GM19324 (cell line): ENCODE data around the gene TEKT3.

Experiments
- ATAC-seq: cut with Tn5 transposase; IDR thresholded peaks from one replicate; pipeline ENCODE4 v1.9.1; 2021; ENCODE audit warnings: mild to moderate bottlenecking, moderate library complexity; ENCODE audit not compliant: unreplicated experiment, low FRiP score

Gene TEKT3

DNA sequence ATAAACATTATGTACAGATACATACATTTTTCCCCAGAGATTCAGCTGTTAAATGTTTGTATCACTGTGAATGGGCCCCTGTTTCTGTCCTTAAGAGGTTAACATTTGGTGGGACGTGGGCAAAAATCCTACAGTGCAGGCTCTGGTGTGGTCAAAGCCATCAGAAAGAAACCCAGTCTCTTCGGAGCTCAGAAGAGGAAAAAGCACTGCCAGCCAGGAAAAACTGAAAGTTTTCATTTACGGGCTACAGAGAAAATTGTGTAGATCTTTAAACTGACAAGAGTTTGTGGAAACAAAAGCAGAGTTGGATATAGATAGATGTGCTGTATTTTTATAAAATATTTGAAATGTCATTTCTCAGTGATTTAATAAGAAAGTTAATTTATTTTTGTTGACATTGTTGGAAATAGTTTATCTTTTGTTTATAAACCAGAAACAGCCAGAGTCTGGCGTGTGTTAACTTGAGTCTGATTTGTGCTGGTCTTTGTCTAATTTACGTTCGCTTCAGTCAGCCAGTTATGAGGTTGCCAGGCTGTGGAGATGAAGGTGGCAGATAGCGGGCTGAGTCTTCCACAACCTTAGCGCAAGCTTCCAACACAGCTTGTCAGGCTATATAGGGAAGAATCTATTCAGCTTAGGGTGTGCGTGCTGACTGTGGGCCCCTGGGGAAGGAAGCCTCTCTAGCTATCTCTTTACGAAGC is 9.5 kb upstream of the TEKT3 start:
- ATAC-seq, result no peak

DNA sequence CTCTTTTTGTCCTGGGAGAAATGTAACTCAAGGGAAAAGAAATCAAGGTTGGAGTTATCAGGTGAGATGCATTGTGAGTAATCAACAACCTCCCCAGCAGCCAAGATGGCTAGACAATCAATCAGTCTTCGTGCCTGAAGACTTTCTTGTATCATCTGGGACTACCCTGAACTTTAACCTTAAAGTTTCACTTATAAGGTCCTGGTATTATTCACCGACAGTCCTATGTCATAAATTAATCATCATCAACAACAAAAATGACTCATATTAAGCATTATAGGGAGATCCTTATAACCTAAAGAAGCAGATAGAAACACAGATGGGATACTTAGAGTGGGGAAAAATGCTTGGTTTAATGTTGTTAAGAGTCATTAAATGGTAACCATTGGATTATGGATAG is 7.7 kb upstream of the TEKT3 start:
- ATAC-seq, result no peak

DNA sequence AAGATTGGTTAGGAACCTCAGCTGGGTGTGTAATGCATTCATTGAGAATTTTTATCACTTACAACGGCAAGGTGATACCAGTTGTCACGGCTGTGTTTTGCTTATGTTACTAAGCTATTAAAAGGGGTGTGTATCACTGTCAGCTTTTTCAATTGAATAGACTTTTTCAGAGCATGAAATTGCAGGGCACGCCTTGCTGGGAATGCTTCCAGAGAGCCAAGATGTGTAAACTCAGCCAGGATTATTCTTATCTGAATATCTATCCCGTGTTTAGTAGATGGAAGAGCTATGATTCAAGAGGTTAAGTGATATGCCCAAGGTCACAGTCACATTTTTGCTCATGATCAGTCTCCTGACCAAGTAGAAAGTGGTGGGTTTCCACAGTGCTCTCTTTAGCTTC is 6.6 kb upstream of the TEKT3 start:
- ATAC-seq, result no peak

DNA sequence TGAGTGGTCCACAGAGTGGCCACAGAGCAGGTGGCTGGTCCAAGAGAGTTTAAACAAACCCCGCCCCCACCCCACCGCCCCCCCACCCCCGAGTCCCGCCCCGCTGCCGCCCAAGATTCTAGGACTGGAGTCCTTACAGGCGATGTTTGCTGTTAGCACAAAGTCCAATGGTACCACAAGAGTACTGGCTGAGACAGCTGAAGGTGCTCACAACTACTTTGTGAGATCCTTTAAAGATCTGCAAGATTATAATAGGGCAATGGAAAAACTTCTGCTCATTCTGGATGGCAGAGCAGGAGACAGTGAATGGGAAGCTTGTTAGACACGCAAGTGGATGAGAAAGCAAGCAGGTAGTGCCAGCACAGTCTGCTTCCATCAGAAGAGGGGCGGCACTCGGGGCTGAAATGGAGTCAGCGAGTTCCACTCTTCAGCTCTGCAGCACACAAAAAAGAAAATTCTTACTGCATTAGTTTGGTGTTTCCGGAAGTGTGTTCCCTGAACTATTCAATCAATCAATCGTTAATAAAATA is 4.7 kb upstream of the TEKT3 start:
- no peak for ATAC-seq

DNA sequence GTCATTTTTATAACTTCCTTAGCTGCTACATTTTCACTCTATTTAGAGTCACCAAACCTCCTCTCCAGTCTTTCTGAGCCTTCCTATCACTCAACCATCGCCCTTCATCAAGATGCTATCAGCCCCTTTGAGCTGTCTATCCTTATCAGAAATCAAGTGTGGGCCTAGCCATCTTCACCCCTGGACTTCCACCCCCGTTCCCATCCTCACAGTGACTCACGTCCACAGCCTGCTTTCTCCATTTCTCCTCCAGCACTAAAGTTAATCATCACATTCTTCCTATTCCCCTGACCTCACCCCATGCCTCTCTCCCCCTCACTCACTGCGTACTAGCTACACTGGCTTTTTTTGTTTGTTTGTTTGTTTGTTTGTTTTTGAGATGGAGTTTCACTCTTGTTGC is 2.4 kb upstream of the TEKT3 start:
- ATAC-seq, result no peak

DNA sequence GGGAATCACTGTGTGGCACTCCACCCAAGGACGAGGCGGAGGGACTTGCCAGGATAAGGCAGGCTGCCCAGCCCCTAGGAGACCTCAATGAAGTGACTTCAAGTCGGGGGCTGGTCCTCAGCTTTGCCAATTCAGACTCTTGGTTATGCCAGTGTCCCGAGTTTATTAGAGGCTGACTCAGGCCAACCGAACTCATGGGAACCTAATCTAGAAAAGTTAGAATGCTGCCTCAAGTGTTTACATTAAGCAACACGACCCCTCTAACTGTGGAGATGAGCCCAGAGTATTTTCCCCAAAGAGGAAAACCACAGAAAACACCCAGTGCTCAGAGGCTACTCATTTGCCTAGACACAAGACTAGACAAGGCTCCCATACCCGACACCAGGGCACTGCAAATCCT is 1.1 kb upstream of the TEKT3 start:
- ATAC-seq, result no peak

DNA sequence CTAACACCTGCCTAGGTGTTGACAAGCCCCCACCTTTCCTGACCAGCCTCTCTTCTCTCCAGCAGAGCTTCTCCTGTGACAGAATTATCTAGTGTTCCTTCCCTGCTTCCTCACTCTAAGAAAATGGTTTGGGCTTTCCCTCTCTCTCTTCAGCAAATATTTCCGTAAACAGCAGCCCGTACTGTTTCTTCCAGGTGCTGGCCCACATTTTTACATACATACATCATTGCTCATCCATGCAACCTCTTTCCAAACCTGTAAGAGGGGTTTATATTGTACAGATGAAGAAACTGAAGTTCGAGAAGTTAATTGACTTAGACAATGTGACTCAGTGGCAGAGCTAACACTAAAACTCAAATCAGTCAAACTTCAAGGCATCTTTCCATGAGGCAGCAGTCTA is 569 bp upstream of the TEKT3 start:
- ATAC-seq, result no peak

DNA sequence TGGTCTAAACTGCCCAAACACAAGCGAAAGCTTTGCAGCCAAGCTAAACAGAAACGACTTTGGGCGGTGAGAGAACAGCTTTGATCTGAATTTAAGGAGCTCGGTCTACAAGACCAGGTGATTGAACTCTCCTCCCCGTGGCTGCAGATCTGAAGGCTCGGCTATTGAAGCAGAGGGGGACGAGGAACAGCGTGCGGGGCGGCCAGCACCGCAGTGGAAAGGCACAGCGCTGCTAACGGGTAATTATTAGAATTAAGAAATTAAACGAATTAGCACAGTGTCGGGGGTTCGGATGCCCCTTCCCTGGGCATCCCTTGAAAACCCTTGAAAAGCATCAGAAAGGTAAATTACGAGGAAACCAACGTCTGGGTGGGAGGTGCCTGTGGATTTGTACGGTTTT is 431 bp downstream of the TEKT3 start:
- ATAC-seq, result no peak

DNA sequence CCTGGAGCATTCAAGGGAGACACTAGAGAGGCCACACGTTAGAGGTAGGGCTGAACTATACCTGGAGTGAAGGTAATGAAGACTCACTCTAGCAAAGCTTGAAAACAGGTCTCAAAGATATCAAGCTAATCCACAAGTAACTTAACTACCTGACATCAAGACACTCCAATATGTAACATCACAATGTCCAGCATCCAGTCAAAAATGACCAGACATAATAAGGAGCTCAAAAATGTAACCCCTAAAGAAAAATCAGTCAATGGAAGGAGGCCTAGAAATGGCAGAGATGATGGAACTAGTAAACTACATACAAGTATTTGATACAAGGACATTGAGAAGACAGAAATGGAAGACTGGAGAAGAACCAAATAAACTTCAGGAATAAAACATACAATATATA is 6.0 kb downstream of the TEKT3 start:
- no peak for ATAC-seq

DNA sequence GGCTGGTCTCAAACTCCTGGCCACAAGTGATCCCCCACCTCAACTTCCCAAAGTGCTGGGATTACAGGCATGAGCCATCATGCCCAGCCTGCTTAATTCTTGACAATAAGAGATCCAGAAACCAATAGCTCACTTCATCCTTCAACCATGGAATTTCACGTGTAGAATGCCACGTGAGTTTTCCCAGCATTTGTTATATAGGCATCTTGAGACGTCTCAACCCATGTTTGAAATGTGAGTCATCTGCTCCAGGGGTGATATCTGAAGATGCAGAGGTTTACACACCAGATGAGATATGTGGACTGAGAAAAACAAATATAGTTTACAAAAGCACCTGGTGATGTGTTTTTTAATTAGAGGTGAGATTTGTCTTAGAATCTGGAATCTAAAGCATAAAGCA is 7.1 kb downstream of the TEKT3 start:
- ATAC-seq, result no peak

DNA sequence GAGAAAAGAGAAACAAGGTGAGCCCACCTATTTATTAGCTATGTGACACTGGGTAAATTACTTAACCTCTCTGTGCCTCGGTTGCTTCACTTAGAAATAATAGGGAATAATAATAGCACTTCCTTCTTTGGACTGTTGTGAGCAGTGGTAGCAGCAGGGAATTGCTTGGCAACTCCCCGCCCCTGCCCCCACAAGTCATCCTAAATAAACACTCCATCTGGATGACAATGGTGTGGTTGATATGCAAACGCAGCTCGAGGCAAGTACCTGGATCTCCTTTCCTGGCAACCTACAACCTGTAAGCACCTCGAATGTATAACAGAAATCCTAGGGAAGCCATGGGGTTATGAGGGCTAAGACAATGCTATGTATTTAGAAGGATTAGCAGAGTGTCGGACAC is 9.1 kb downstream of the TEKT3 start:
- ATAC-seq, result no peak

DNA sequence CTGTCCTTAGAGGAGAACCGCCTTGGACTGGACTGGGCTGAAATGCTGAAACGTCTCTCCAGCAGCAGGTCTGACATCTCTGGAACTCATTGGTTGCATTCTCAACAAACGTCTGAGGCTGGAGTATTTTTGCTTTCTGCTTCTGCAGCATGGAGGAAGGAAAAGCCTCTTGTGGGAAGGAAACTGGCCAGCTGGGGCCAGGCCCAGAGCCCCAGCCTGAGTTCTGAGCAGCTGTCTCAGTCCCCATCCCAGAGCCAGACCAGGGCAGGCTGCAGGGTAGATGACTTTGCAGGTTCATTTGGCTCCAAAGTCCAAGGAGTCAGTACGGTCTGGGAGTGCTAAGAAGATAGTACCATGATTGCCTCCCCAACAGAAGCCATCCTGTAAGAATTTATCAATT is 18.3 kb downstream of the TEKT3 start:
- ATAC-seq, result no peak

DNA sequence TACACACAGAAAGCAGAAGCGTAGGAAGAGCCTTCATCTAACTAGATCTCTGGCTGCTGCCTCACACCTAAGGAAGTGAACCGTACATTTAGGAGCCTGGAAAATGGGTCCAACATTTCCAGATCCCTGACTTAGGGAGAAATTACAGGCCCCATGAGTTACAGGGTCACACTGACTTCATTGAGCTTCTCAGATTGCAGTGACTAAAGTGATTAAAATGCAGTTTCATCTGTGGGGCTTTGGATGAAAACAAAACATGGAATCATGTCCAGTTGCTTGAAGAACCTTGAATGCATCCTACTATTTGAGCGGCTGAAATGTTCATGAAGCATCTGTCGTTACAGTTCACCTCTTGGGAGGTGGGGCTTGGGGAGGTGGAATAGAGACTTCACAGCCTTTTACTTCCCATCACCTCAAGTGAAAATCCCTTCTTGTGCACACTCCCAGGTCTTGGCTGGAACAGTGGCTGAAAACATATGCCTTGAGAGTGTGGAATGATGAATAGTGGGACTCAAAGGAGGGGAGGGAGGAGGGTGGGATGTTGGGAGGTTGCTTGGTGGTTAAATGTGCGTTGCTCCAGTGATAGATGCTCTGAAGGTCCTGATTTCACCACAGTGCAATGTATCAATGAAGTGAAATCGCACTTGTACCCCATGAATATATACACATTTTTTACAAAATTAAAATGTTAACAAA is 19.7 kb downstream of the TEKT3 start:
- ATAC-seq, result no peak

DNA sequence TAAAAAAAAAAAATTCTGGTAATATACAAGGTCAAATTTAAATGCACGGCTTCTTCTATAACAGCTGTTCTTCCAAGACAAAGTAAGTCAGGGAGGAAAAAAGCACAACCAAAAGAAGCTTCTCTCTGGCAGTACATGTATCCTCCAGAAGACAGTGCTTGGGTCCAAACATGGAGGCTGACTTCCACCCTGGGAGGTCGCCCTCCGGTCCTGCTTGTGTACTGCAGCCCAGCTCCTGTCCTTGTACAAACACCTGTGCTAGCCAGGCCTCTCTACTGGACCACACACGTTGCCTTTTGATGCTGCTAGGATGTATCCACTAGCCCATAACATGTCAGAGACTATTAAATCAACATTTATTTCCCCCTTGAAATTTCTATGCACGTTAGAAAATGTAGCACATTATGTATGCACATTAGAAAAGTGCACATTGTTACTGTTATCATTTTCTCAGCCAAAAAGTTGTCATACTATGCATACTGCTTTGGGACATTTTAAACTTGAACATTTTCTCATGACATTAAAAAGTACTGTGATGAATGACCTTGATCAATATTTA is 21.9 kb downstream of the TEKT3 start:
- no peak for ATAC-seq

DNA sequence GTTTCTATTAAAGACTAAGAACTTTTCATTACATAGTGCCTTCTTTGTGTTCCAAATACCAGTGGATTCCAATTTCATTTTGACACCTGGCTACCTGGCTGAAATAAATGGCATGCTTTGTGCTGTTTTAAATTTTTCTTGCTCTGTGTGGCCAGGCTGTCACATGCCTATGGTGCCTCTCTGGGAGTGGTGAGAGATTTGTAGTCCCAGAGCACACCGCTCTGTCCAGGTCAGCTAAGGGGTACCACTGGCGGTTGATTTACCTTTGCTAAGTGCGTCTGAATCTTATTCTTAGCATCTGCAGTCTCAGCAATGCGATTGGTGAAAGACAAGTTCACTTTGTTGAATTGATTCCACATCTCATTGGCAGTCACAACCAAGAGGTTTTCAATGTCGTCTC is 29.4 kb downstream of the TEKT3 start:
- ATAC-seq, result no peak

DNA sequence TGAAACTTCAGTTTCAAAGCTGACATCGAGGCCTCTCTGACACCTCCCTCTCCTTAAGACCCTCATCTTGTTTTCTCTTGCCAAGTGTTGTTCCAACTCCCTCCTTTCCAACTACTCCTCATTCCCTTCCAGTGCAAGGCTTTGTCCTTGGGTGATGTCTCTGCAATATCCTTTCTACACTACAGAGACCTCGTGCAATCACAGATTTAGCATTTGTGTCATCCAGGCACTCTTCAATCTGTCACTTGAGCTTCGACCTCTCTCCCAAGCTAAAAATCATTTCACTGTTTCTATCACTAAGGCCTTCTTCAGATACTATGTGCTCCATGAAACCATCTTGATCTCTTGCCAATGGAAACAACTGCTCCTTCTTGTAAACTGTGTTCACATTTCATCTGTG is 31.6 kb downstream of the TEKT3 start:
- ATAC-seq, result no peak

DNA sequence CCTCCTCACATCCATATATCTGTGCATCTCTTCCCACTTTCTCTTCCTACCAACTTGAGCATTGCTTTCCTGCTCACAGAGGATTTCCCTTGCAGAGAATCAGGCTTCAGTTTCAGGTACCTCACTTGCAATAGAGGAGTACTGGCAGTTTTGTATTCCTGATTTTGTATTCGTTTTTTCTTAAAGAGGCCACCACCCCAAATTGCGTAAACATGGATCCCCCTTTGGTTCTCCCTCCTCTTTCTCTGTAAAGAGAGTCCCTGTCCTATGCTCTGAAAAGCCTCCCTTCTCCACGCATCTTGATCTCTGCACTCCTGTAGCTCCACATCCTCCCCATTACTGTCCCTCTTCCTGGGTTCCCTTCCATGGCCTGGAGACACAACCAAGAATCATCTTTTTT is 32.2 kb downstream of the TEKT3 start:
- ATAC-seq, result no peak

DNA sequence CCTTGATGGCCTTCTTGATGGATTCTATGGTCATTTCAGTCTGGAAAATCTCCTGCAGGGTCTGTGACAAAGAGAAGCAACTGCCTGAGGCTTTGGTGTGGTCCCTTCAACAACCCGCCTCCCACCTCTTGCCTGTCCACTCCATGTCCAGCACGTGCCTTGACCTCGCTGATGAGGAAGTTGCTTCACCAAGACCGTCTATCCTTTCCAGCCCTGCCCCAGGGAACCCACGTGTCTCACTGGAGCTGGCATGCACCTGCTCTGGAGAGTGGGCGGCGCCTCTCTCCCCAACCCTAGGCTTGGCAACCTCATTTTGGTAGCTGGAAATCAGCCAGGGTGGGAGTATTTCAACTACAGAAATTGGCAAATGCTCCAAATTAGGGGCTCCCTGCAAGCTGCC is 32.6 kb downstream of the TEKT3 start:
- ATAC-seq, result no peak

DNA sequence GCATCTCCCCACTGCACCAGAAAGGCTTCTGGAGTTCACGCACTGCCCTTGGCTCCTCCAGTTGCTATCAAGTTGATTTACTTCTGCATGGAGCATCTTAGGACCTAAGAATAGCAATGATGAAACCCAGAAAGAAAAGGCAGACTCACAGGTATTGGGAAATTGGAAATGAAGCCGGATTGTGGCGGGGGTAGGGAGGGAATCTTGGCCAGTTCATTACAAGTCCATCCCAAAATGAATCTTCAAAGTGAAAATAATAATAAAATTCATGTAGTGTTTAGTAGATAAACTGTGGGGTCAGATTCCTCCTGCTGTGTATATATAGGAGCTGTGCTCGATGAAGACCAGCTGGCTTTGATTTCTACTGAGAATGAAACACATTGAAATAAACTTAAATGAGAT is 33.7 kb downstream of the TEKT3 start:
- ATAC-seq, result no peak

DNA sequence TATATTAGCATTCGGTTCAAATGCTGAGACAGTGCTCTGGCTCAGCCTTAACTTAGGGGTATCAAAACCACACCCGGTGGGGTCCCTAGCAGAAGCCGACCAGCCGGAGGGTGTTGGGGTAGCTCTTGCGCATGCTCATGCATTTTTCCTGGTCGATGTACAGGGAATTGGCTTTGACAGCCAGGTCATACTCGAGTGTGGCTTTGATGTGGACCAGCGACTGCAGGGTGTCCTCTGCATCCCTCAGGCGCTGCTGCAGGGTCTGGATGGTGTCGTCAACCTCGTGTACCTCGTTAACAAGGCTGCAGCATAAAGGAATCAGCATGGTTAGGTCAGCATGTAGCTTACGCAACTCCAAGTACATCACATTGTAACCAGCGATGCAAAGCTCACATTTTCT is 37.5 kb downstream of the TEKT3 start:
- ATAC-seq, result no peak

DNA sequence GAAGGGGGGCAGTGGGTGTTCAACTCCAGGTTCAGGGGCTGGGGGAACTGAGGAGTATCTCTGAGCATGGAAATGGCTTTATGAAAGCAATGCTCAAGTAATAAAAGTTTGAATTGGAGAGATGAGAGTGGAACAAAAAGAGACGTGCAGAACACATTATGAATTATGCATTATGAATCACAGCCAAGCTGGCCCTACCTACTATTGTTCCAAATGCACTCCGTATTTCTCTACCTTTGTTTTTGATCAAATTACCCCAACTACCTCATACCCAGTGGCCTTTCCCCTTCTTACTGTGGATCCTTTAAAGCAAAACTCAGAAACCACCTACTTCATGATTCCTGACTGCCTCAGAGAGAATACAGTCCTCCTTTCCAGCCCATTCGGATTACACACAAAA is 38.1 kb downstream of the TEKT3 start:
- no peak for ATAC-seq

DNA sequence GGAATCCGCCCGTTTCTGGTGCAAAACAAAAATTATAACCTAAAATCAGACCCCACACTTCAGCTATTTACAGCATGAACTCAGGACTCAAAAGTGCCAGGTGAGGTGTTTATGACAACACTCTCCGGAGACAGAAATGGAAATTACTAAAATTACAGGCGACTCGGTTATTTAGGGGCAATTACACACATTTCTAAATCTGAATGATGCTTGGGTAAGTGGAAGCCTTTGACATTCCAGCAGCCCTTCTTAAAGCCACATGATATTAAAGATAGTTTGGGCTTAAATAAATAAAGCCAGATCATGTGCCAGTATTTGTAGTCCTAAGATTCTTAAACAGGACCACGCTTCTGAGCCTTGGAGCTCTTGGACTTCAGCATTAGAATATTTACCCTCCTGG is 39.6 kb downstream of the TEKT3 start:
- no peak for ATAC-seq
